Measurements from ENCODE around the gene DCTN4.
"Not testable (repeated sequence)": the region's sequence is repeated elsewhere in the genome, so short reads cannot be mapped to it uniquely, and the experiment has no call there.

The DCTN4 gene

GRCh38 chr5:150778517-150779396 lies 19.9 kb upstream of the DCTN4 start, which contains the start of gene SMIM3:
SMIM3 (plus strand) TSS chr5:150778757; CDS start chr5:150795441, 16,684 bp downstream.
- peak; percentile 66 for DNase-seq (ENCODE audit: low spot score)

GRCh38 chr5:150778088-150778516 lies 19.3 kb upstream of the DCTN4 start:
- no peak for DNase-seq (ENCODE audit: low spot score)

GRCh38 chr5:150777685-150778084 lies 18.9 kb upstream of the DCTN4 start:
- no peak for DNase-seq (ENCODE audit: low spot score)

- DNase-seq (ENCODE audit: low spot score), result peak; percentile 65
Measured at GRCh38 chr5:150774145-150774544, 15.3 kb upstream of the DCTN4 start.

GRCh38 chr5:150771034-150771795 lies 12.4 kb upstream of the DCTN4 start:
- DNase-seq (ENCODE audit: low spot score), result no peak

GRCh38 chr5:150766251-150766650 lies 7.4 kb upstream of the DCTN4 start:
- no peak for DNase-seq (ENCODE audit: low spot score)

- DNase-seq (ENCODE audit: low spot score), result no peak
Measured at GRCh38 chr5:150765799-150766169, 7.0 kb upstream of the DCTN4 start.

- no peak for DNase-seq (ENCODE audit: low spot score)
Measured at GRCh38 chr5:150765011-150765798, 6.4 kb upstream of the DCTN4 start.

GRCh38 chr5:150764530-150764929 lies 5.7 kb upstream of the DCTN4 start:
- no peak for DNase-seq (ENCODE audit: low spot score)

- DNase-seq (ENCODE audit: low spot score), result peak; percentile 30
Measured at GRCh38 chr5:150763023-150763769, 4.4 kb upstream of the DCTN4 start.

GRCh38 chr5:150762211-150762610 lies 3.4 kb upstream of the DCTN4 start:
- DNase-seq (ENCODE audit: low spot score), result no peak

GRCh38 chr5:150759334-150759583 lies 442 bp upstream of the DCTN4 start:
- no peak for DNase-seq (ENCODE audit: low spot score)

- DNase-seq (ENCODE audit: low spot score), result no peak
Measured at GRCh38 chr5:150758203-150758530, 650 bp downstream of the DCTN4 start.

GRCh38 chr5:150757087-150757649 lies 1.6 kb downstream of the DCTN4 start:
- DNase-seq (ENCODE audit: low spot score), result no peak

GRCh38 chr5:150753863-150754262 lies 5.0 kb downstream of the DCTN4 start:
- no peak for DNase-seq (ENCODE audit: low spot score)

- DNase-seq (ENCODE audit: low spot score), result no peak
Measured at GRCh38 chr5:150753463-150753862, 5.4 kb downstream of the DCTN4 start.

- peak; percentile 16 for DNase-seq (ENCODE audit: low spot score)
Measured at GRCh38 chr5:150751096-150751891, 7.5 kb downstream of the DCTN4 start.

- DNase-seq (ENCODE audit: low spot score), result no peak
Measured at GRCh38 chr5:150750469-150750868, 8.3 kb downstream of the DCTN4 start.

- not testable (repeated sequence) for DNase-seq (ENCODE audit: low spot score)
Measured at GRCh38 chr5:150743142-150743488, 15.7 kb downstream of the DCTN4 start.

- not testable (repeated sequence) for DNase-seq (ENCODE audit: low spot score)
Measured at GRCh38 chr5:150742455-150743141, 16.2 kb downstream of the DCTN4 start.

Measured in SK-N-DZ (cell line).